SU-DHL-6 (cell line): ENCODE results near the gene SLC38A8.

Experiments
- EZH2phosphoT487 ChIP-seq: fragments of 200-600 bp; sonication (generic), shearing (Covaris generic); conservative IDR thresholded peaks from 2 replicates; pipeline ENCODE4 v1.6.1; 2018; ENCODE audit warnings: mild to moderate bottlenecking, antibody characterized with exemption, low read length, moderate library complexity, mixed read lengths
- TF ChIP-seq, protein P1 (sequence below): fragments of 200-600 bp; sonication (generic); IDR thresholded peaks from one replicate; pipeline ENCODE4 v1.5.1; 2017; ENCODE audit warnings: antibody characterized with exemption, mild to moderate bottlenecking, low read length, moderate library complexity; ENCODE audit not compliant: insufficient read depth, poor library complexity, severe bottlenecking

DNA sequence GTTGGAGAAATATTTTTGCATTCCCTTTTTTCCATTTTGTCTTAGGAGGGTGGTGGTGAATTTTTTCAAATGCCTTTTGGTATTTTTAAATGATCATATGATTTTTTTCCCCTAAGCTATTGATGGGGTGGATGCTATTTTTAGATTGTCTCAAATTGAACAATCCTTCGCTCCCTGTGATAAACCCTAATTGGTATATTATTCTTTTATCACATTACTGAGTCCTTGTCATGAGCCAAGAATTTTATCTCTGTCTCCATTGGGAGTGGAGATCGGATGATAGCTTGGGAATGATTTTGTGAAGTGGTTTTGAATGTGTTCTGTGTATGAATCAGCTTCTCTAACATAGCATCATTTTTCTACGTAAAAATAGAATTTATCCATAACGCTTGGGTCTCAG is 59.1 kb downstream of the SLC38A8 start:
- TF ChIP-seq EZH2phosphoT487: no peak
- TF ChIP-seq, protein P1, sequence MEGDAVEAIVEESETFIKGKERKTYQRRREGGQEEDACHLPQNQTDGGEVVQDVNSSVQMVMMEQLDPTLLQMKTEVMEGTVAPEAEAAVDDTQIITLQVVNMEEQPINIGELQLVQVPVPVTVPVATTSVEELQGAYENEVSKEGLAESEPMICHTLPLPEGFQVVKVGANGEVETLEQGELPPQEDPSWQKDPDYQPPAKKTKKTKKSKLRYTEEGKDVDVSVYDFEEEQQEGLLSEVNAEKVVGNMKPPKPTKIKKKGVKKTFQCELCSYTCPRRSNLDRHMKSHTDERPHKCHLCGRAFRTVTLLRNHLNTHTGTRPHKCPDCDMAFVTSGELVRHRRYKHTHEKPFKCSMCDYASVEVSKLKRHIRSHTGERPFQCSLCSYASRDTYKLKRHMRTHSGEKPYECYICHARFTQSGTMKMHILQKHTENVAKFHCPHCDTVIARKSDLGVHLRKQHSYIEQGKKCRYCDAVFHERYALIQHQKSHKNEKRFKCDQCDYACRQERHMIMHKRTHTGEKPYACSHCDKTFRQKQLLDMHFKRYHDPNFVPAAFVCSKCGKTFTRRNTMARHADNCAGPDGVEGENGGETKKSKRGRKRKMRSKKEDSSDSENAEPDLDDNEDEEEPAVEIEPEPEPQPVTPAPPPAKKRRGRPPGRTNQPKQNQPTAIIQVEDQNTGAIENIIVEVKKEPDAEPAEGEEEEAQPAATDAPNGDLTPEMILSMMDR: no peak
